MM.1S (cell line): ENCODE measurements around the gene MFNG.

Experiments used
- EZH2 ChIP-seq: fragments of 300-600 bp; sonication (generic); optimal IDR thresholded peaks from 2 replicates; pipeline ENCODE3; 2017; ENCODE audit warnings: low read depth, mild to moderate bottlenecking, antibody characterized with exemption, low read length, mixed read lengths
- TF ChIP-seq, protein P1 (sequence below): fragments of 300-600 bp; sonication (generic); IDR thresholded peaks from 2 replicates; pipeline ENCODE4 v1.5.1; 2016; ENCODE audit warnings: antibody characterized with exemption, low read length, mixed read lengths

DNA sequence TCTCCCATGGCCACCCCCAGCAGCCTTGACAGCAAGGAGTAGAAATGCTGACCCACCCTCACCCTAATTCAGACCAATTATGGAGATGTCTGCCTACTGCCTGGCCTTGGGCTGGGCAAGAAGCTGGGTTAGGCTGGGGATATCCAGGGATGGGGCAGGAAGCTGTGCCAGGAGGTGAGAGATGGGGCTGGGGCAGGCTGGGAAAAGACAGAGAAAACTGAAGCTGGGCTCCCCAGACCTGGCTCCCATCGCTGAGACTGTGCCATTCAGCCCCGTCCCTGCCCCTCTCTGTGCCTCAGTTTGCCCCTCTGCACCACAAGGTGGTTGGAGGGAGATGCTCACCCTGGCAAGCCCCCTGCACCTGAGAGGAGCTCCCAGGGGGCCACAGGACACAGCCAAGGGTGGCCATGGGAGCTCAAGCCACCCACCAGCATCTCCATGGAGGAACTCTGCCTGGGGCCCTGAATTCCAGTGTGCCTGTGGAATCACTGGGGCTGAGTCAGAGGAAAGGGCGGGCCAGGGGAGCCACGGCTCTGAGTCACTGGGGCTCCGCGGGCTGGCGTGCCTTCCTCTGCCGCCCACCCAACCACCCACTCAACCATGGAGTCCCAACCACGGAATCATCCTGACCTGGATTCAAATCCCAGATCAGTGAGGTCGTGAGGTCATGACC is 39.0 kb upstream of the MFNG start:
- no peak for TF ChIP-seq EZH2
- TF ChIP-seq, protein P1, sequence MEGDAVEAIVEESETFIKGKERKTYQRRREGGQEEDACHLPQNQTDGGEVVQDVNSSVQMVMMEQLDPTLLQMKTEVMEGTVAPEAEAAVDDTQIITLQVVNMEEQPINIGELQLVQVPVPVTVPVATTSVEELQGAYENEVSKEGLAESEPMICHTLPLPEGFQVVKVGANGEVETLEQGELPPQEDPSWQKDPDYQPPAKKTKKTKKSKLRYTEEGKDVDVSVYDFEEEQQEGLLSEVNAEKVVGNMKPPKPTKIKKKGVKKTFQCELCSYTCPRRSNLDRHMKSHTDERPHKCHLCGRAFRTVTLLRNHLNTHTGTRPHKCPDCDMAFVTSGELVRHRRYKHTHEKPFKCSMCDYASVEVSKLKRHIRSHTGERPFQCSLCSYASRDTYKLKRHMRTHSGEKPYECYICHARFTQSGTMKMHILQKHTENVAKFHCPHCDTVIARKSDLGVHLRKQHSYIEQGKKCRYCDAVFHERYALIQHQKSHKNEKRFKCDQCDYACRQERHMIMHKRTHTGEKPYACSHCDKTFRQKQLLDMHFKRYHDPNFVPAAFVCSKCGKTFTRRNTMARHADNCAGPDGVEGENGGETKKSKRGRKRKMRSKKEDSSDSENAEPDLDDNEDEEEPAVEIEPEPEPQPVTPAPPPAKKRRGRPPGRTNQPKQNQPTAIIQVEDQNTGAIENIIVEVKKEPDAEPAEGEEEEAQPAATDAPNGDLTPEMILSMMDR, result no peak
